Muscle of leg (tissue), 11 donors: ENCODE data around the gene PIN1. TPM values are rescaled to one million over a fixed set of nuclear protein-coding genes. Genes with fewer than 3 reads are reported as not detected.
"Not testable (repeated sequence)": the region's sequence is repeated elsewhere in the genome, so short reads cannot be mapped to it uniquely, and the experiment has no call there.

Experiments
- DNase-seq: peaks from one replicate; pipeline ENCODE4 v3.0.0; 2013
- H3K27ac ChIP-seq: one replicate; pipeline ENCODE4 v1.5.1; 2013; ENCODE audit warnings: mild to moderate bottlenecking, low read length, control low read depth
- H3K27me3 ChIP-seq: one replicate; pipeline ENCODE4 v1.6.1; 2013; ENCODE audit warnings: low read length; ENCODE audit not compliant: control insufficient read depth, insufficient read depth
- H3K36me3 ChIP-seq: one replicate; pipeline ENCODE4 v1.6.1; 2013; ENCODE audit warnings: low read length; ENCODE audit not compliant: control insufficient read depth, insufficient read depth
- H3K4me1 ChIP-seq: one replicate; pipeline ENCODE4 v1.6.1; 2013; ENCODE audit warnings: low read length; ENCODE audit not compliant: control insufficient read depth, insufficient read depth
- H3K4me3 ChIP-seq: one replicate; pipeline ENCODE4 v1.5.1; 2013; ENCODE audit warnings: low read length, control low read depth
- H3K9me3 ChIP-seq: replicated peaks from 2 replicates; pipeline ENCODE4 v1.6.1; 2013; ENCODE audit warnings: low read depth, low read length; ENCODE audit not compliant: control insufficient read depth
- WGBS: methylation state at CpG from one replicate; pipeline ENCODE4 v1.1.5; 2013; ENCODE audit warnings: missing lambda C conversion rate; ENCODE audit not compliant: insufficient coverage; 5-methylcytosine and 5-hydroxymethylcytosine counted together
- polyA plus RNA-seq, 8 donors: library from polyadenylated mRNA; unstranded; fragments of 120-200 nt; gene quantifications; one replicate each; pipeline versions ENCODE4 v1.2.1 to v1.2.3, GENCODE V29; 2013; ENCODE audit warnings: inconsistent platforms in 1 of 8, low replicate concordance in 1 of 8; ENCODE audit not compliant: insufficient read length in 8 of 8, insufficient read depth in 1 of 8
- total RNA-seq: library from RNA; stranded (reverse); fragments of 120-200 nt; gene quantifications from one replicate; pipeline ENCODE4 v1.2.4, GENCODE V29; 2013

The PIN1 gene
- total and polyA plus RNA-seq, 9 donors = 75.0 to 91.8 (median 81.3) TPM

DNA sequence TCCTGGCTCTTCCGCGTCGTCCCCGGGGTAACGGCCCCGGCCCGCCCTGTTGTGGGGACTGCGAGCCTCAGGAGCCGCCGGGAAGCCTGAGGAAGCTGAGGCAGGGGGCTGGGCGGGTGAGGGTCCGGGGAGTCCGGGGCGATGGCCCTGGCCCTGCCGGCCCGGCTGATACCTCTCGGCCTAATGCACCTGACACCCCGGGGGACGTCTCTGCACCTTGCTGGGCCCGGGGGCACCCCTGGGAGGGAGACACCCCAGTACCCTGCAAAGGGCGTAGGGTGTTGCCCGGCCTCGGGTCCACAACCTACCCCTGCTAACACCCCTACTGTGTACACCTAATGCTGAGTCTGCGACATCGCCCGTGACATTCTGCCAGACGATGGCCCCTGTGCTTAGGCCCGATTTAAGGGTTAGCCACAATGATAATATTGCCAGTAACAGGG lies 410 bp downstream of the PIN1 start:
- no peak for DNase-seq
- no peaks in the 10 kb centered on the region for H3K9me3 ChIP-seq
- no peak overlapping the region for H3K27ac ChIP-seq
- H3K27me3 ChIP-seq = no peaks in the 10 kb centered on the region
- H3K36me3 ChIP-seq = peaks cover 35% of the 10 kb centered on the region
- peak overlapping the region; percentile 88 for H3K4me3 ChIP-seq
- H3K4me1 ChIP-seq = peaks cover 13% of the 10 kb centered on the region
- WGBS = 2% methylated on average over 25 of the region's 28 CpGs

DNA sequence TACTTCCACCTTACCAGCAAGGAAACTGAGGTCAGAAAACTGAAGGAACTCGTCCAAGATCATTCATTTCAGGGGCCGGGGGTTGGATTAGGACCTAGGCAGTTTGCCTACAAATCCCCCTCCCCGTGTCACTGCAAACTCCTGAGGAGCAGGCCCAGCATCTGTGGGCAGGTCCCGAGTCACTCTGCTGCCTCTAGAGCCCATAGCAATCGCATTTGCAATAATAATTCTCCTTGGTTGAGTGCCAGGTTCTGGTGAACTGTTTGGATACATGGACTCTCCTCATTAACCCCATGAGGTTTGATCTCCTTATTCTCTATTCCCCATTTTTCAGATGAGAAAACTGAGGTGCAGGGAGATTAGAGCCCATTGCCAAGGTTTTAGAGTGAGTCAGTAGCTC lies 903 bp downstream of the PIN1 start:
- 7% methylated on average over 2 of the region's 5 CpGs for WGBS
- peak; percentile 43 for DNase-seq
- H3K27ac ChIP-seq = no peak overlapping the region

DNA sequence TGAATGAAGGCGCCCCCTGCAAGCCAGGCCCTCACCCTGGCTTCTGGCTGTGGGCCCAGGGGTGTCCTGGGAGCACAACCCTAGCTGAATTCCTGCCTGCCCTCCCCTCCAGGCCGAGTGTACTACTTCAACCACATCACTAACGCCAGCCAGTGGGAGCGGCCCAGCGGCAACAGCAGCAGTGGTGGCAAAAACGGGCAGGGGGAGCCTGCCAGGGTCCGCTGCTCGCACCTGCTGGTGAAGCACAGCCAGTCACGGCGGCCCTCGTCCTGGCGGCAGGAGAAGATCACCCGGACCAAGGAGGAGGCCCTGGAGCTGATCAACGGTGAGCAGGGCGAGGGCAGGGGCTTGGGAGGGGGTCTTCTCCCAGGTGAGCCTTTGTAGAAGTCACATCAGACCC lies 3.2 kb downstream of the PIN1 start:
- Histone ChIP-seq H3K36me3 (peaks cover 60% of the 10 kb centered on the region), H3K4me3 (no peak overlapping the region), H3K27me3 (no peaks in the 10 kb centered on the region), H3K27ac (no peak overlapping the region), H3K4me1 (peaks cover 13% of the 10 kb centered on the region), H3K9me3 (peaks cover under 1% of the 10 kb centered on the region)
- WGBS = 89% methylated on average over 7 of the region's 15 CpGs
- DNase-seq = no peak

More for the DNA sequence above, 903 bp downstream of the PIN1 start:
- peak overlapping the region; percentile 88 for H3K4me3 ChIP-seq
- peaks cover 39% of the 10 kb centered on the region for H3K36me3 ChIP-seq
- peaks cover 13% of the 10 kb centered on the region for H3K4me1 ChIP-seq
- H3K27me3 ChIP-seq = no peaks in the 10 kb centered on the region
- H3K9me3 ChIP-seq = no peaks in the 10 kb centered on the region

DNA sequence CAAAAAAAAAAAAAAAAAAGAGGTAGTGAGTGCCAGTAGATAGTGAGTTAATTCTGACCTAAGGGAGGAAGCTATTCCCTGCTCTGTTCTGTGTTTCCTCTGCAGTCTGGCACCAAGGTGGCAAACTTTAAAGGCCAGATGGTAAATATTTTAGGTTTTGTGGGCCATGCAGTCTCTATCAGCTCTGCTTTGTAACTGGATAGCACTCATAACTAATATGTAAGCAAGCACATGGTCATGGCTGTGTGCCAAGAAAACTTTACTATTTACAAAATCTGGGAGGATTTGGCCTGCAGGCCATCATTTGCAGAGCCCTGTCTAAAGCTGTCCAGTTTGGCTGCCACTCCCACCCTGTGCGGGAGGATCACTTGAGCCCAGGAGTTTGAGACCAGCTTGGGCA lies 4.3 kb downstream of the PIN1 start:
- Histone ChIP-seq H3K9me3 (peaks cover 2% of the 10 kb centered on the region), H3K27me3 (no peaks in the 10 kb centered on the region), H3K36me3 (peaks cover 70% of the 10 kb centered on the region), H3K4me3 (no peak overlapping the region), H3K4me1 (peaks cover 13% of the 10 kb centered on the region), H3K27ac (no peak overlapping the region)
- WGBS = 60% methylated on average over 1 of the region's 1 CpG
- no peak for DNase-seq

DNA sequence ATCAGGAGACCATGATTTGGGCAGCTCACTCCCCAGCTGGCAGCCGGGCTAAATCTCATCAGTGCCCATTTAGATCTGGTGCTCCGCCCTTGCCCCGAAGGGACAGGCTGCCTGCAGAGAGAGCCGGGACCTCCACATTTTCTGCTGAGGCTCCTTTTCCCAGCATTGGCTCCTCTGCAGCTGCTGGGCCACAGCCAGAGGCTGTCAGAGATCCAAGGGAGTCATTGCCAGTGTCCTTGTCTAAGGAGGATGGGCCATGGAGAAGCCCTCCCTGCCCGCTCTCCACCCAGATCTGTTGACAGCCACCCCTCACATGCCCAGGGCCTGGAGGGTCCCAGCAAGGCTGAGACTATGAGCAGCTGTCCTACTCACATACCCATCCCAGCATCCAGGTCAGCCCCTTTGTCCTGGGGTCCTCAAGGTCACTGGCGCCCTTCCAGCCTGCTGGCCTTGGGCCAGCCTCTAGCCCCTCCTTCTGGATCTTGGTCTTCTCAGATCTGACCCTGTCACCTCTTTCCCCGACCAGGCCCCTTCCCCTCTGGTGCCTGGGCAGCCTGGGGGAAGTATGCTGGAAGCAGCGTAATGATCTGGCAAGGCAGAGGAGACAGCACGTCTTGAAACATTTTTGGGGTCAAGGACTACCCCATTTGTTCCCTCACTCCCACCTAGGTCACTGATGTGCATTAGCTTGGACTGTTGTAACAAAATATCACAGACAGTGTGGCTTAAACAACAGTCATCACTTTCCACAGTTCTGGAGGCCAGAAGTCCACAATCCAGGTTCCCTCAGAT lies 7.9 kb downstream of the PIN1 start:
- Histone ChIP-seq H3K36me3 (peaks cover 87% of the 10 kb centered on the region), H3K4me1 (peaks cover 3% of the 10 kb centered on the region), H3K27ac (no peak overlapping the region), H3K9me3 (peaks cover 2% of the 10 kb centered on the region), H3K27me3 (no peaks in the 10 kb centered on the region), H3K4me3 (no peak overlapping the region)
- WGBS = 92% methylated on average over 3 of the region's 9 CpGs
- no peak for DNase-seq

DNA sequence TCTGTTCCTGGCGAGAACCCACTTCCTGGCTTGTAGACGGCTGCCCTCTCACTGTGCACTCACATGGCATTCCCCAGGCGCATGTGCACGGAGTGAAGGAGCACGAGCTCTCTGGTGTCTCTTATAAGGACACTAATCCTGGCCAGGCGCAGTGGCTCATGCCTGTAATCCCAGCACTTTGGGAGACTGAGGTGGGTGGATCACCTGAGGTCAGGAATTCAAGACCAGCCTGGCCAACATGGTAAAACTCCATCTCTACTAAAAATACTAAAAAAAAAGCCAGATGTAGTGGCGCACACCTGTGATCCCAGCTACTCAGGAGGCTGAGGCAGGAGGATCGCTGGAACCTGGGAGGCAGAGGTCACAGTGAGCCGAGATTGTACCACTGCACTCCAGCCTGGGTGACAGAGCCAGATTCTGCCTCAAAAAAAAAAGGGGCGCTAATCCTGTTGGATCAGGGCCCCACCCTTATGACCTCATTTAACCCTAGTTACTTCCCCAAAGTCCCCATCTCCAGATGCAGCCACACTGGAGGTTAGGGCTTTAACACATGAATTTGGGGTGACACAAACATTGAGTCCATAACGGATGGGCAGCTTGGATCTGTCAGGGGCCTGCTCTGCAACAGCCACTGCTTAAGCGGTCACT lies 8.6 kb downstream of the PIN1 start:
- not testable (repeated sequence) for H3K27ac ChIP-seq, H3K4me1 ChIP-seq, H3K4me3 ChIP-seq, H3K9me3 ChIP-seq, H3K27me3 ChIP-seq, DNase-seq
- H3K36me3 ChIP-seq = peaks cover 87% of the 10 kb centered on the region
- 92% methylated on average over 10 of the region's 12 CpGs for WGBS

DNA sequence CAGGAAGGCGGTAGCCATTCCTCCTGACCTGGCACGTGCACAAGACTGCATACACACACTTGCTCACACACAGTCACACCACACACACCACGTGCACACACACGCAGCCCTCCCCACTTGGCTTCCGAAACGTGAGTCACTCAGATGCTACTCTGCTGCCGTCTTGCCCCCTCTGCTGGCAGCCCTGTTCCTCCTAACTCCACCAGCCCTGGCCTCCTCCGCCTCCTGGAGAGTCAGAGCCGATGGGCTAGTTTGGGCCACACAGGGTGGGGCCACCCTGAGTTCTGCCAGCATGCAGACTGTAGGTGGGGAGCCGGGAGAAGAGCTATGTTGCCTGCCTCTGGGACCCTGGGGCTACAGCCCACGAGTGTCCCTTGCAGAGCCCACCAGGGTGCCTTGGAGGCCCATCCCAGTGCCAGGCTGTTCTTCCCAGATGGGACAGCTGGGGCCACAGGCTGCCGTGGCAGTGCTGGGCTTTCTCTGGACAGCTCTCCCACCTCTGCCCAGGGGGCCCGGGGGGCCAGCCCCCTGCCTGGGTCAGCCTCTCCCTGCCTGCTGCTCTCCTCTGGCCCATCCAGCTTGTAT lies 12.1 kb downstream of the PIN1 start:
- WGBS = 37% methylated on average over 9 of the region's 13 CpGs
- peak; percentile 39 for DNase-seq
- Histone ChIP-seq H3K4me3 (no peak overlapping the region), H3K4me1 (peaks cover 13% of the 10 kb centered on the region), H3K27me3 (no peaks in the 10 kb centered on the region), H3K36me3 (peaks cover 74% of the 10 kb centered on the region), H3K27ac (no peak overlapping the region), H3K9me3 (peaks cover 2% of the 10 kb centered on the region)

- Histone ChIP-seq H3K4me1 (peaks cover 13% of the 10 kb centered on the region), H3K9me3 (peaks cover 2% of the 10 kb centered on the region), H3K27ac (no peak overlapping the region), H3K4me3 (no peak overlapping the region), H3K27me3 (no peaks in the 10 kb centered on the region), H3K36me3 (peaks cover 69% of the 10 kb centered on the region)
- DNase-seq = no peak
- 52% methylated on average over 4 of the region's 4 CpGs for WGBS
Measured at GRCh38 chr19:9848060-9848459, 12.9 kb downstream of the PIN1 start.

- no peaks in the 10 kb centered on the region for H3K27me3 ChIP-seq
- no peak overlapping the region for H3K4me3 ChIP-seq
- no peak overlapping the region for H3K27ac ChIP-seq
- peaks cover 63% of the 10 kb centered on the region for H3K36me3 ChIP-seq
- peaks cover 13% of the 10 kb centered on the region for H3K4me1 ChIP-seq
- 67% methylated on average over 13 of the region's 23 CpGs for WGBS
- DNase-seq = no peak
- no peaks in the 10 kb centered on the region for H3K9me3 ChIP-seq
Measured at GRCh38 chr19:9848762-9849161, 13.6 kb downstream of the PIN1 start.

DNA sequence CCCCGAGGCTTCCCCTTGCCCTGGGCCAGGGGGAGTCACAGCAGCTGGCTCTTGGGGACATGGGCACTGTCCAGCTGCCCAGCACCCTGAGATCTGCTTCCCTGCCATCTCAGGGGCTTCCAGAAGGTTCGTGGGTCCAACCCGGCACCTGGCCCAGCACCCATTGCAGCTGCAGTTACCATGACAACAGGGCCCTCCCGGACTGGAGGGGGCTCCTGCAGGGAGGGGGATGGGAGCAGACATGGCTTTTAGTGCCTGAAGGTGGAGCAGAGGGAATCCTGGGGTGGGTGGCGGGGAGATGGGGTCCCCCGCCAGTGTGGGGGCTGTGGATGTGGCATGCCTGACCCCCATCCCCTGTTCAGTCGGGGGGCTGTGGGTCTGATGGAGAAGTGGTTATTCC lies 14.7 kb downstream of the PIN1 start:
- 72% methylated on average over 5 of the region's 7 CpGs for WGBS
- H3K9me3 ChIP-seq = no peaks in the 10 kb centered on the region
- peaks cover 55% of the 10 kb centered on the region for H3K36me3 ChIP-seq
- no peak for DNase-seq
- no peak overlapping the region for H3K27ac ChIP-seq
- H3K4me3 ChIP-seq = no peak overlapping the region
- no peaks in the 10 kb centered on the region for H3K27me3 ChIP-seq
- H3K4me1 ChIP-seq = peaks cover 13% of the 10 kb centered on the region
